GM12878 (cell line): ENCODE data around the gene SRMS.

Experiments used
- FOXM1 ChIP-seq: IDR thresholded peaks from 2 replicates; pipeline ENCODE4 v1.6.1; 2012; ENCODE audit warnings: low read depth, mild to moderate bottlenecking, inconsistent platforms, low read length, moderate library complexity
- MEF2B ChIP-seq: fragments of 450-650 bp; IDR thresholded peaks from 2 replicates; pipeline ENCODE4 v1.6.1; 2018; ENCODE audit warnings: mild to moderate bottlenecking, moderate library complexity; ENCODE audit not compliant: partially characterized antibody, poor library complexity, severe bottlenecking
- NFIC ChIP-seq: IDR thresholded peaks from 2 replicates; pipeline ENCODE4 v1.6.1; 2012; ENCODE audit warnings: low read depth, mild to moderate bottlenecking, inconsistent platforms, low read length, moderate library complexity
- POU2F2 ChIP-seq: IDR thresholded peaks from 3 replicates; pipeline ENCODE4 v1.6.1; 2011; ENCODE audit warnings: low read depth, mild to moderate bottlenecking, low read length, borderline replicate concordance
- SMC3 ChIP-seq: IDR thresholded peaks from 2 replicates; pipeline ENCODE4 v1.6.1; 2011; ENCODE audit warnings: low read length, improper control_type of control experiment, borderline replicate concordance
- STAT3 ChIP-seq: IDR thresholded peaks from 2 replicates; pipeline ENCODE4 v1.6.1; 2011; ENCODE audit warnings: low read depth, low read length, improper control_type of control experiment
- TF ChIP-seq, protein P1 (sequence below), 3 experiments: IDR thresholded peaks in 2 of 3; conservative IDR thresholded peaks in 1 of 3; 2 replicates each; pipeline ENCODE4 v1.5.1; 2011; ENCODE audit warnings: low read depth in 3 of 3, low read length in 3 of 3, mild to moderate bottlenecking in 3 of 3, control low read depth in 2 of 3, moderate library complexity in 2 of 3, inconsistent platforms in 1 of 3, mixed read lengths in 1 of 3; ENCODE audit not compliant: control insufficient read depth in 2 of 3, insufficient read depth in 1 of 3; ENCODE audit errors: extremely low read depth in 1 of 3
- TF ChIP-seq, protein P2 (sequence below): IDR thresholded peaks from 2 replicates; pipeline ENCODE4 v1.6.1; 2012; ENCODE audit warnings: low read depth, low read length, improper control_type of control experiment

DNA sequence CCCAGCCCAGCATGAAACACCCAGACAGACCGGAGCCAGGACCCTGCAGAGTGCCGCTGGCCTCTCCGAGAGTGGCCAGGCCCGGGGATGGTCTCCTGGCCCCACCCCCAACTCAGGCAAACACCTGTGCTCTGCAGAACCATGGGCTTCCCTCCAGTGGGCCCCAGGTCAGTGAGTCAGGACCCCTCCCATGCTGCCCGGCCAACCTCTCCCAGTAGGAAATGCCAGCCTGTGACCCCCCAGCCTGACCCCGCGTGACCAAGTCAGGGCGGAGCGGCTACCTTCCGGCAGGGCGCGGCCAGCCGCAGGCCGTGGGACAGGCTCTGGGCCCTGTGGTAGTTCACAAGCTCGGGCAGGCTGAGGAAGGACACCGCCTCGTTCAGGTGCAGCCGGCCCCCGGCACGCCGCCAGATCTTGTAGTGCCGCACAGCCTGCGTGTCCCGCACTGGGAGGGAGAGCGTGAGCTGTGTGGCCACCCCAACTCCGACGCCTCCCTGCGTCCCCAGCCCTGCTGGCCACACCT lies 13.6 kb downstream of the SRMS start:
- no peak for TF ChIP-seq NFIC
- TF ChIP-seq, protein P1, sequence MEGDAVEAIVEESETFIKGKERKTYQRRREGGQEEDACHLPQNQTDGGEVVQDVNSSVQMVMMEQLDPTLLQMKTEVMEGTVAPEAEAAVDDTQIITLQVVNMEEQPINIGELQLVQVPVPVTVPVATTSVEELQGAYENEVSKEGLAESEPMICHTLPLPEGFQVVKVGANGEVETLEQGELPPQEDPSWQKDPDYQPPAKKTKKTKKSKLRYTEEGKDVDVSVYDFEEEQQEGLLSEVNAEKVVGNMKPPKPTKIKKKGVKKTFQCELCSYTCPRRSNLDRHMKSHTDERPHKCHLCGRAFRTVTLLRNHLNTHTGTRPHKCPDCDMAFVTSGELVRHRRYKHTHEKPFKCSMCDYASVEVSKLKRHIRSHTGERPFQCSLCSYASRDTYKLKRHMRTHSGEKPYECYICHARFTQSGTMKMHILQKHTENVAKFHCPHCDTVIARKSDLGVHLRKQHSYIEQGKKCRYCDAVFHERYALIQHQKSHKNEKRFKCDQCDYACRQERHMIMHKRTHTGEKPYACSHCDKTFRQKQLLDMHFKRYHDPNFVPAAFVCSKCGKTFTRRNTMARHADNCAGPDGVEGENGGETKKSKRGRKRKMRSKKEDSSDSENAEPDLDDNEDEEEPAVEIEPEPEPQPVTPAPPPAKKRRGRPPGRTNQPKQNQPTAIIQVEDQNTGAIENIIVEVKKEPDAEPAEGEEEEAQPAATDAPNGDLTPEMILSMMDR (IDR thresholded peaks at IDR 0.05 in 2 of 3, conservative IDR thresholded peaks at IDR 0.05 in 1 of 3; ENCODE audit: control insufficient read depth in 2 of 3, extremely low read depth in 1 of 3, insufficient read depth in 1 of 3, low read depth in 3 of 3, low read length in 3 of 3) = no peak
- TF ChIP-seq POU2F2 = no peak
- TF ChIP-seq STAT3 = no peak
- no peak for TF ChIP-seq SMC3
- TF ChIP-seq, protein P2, sequence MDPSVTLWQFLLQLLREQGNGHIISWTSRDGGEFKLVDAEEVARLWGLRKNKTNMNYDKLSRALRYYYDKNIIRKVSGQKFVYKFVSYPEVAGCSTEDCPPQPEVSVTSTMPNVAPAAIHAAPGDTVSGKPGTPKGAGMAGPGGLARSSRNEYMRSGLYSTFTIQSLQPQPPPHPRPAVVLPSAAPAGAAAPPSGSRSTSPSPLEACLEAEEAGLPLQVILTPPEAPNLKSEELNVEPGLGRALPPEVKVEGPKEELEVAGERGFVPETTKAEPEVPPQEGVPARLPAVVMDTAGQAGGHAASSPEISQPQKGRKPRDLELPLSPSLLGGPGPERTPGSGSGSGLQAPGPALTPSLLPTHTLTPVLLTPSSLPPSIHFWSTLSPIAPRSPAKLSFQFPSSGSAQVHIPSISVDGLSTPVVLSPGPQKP = no peak
- TF ChIP-seq FOXM1 = no peak
- no peak for TF ChIP-seq MEF2B
